Endothelial cell (in vitro differentiated cells): ENCODE data around the gene HOXC10. TPM values are rescaled to one million over a fixed set of nuclear protein-coding genes. Genes with fewer than 3 reads are reported as not detected.

Source experiments
- DNase-seq: peaks from one replicate; pipeline ENCODE4 v3.0.0; 2021; ENCODE audit warnings: low spot score
- H3K27ac Mint-ChIP-seq: one replicate; pipeline ENCODE4 v1.8.0; 2021; ENCODE audit warnings: mixed read lengths, inconsistent platforms; ENCODE audit not compliant: unreplicated experiment
- H3K27me3 Mint-ChIP-seq: one replicate; pipeline ENCODE4 v1.8.0; 2021; ENCODE audit warnings: mild to moderate bottlenecking, moderate library complexity, mixed read lengths, inconsistent platforms; ENCODE audit not compliant: unreplicated experiment
- H3K36me3 Mint-ChIP-seq: one replicate; pipeline ENCODE4 v1.8.0; 2021; ENCODE audit warnings: mild to moderate bottlenecking, low read depth, mixed read lengths, inconsistent platforms; ENCODE audit not compliant: unreplicated experiment
- H3K4me1 Mint-ChIP-seq: one replicate; pipeline ENCODE4 v1.8.0; 2021; ENCODE audit warnings: mild to moderate bottlenecking, mixed read lengths, inconsistent platforms; ENCODE audit not compliant: unreplicated experiment
- H3K4me3 Mint-ChIP-seq: one replicate; pipeline ENCODE4 v1.8.0; 2021; ENCODE audit warnings: mild to moderate bottlenecking, mixed read lengths, inconsistent platforms; ENCODE audit not compliant: unreplicated experiment
- H3K9me3 Mint-ChIP-seq: one replicate; pipeline ENCODE4 v1.8.0; 2021; ENCODE audit warnings: mixed read lengths, inconsistent platforms; ENCODE audit not compliant: unreplicated experiment
- total RNA-seq: library from RNA; stranded (reverse); fragmentation: NEBNext Ultra II Directional; extraction: Animal tissue kit (Norgen Biotek cat#: 25700); gene quantifications from one replicate; pipeline ENCODE4 v1.2.1, GENCODE V29; 2021; ENCODE audit not compliant: unreplicated experiment
- TF ChIP-seq, protein P1 (sequence below): fragments of 200-600 bp; sonication (generic); IDR thresholded peaks from one replicate; pipeline ENCODE4 v1.5.0; 2021; ENCODE audit warnings: antibody characterized with exemption; ENCODE audit not compliant: unreplicated experiment

The HOXC10 gene
- total RNA-seq, 1 donor from 2014 or later: 1.9 TPM

DNA sequence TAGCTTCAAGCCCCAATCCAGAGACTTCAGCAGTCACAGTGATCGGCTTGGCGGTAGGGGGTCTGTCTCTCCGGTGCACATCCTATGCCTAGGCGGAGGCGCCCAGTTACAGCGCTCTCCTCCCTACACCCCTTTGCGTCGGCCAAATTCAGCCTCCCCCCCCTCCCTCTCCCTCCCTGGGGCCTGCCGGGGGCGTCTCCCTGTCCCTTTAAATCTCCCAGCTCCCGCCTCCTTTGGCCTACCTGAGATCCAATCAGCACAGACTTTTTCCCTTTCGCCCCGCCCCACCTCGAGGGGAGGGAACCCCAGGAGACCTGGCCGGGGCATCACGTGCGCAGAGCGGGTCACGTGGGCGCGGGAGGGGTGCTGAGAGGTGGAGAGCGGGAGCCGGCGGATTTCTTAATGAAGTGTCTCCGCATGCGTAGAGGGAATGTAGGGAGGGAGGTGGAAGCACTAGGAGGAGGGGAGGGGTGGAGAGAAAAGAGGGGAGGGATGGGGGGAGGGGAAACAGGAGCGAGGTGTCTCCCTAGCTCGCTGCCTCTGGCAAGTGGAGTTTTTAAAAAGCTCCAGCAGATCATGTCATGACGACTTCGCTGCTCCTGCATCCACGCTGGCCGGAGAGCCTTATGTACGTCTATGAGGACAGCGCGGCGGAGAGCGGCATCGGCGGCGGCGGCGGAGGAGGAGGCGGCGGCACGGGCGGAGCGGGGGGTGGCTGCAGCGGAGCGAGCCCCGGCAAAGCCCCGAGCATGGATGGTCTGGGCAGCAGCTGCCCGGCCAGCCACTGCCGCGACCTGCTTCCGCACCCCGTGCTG, 46.4 kb upstream of the HOXC10 start, which contains the start of gene HOXC13:
TSS of gene HOXC13 (plus strand) at position 506 of the 815 bp plus-strand sequence. CDS start at position 582, 76 bp downstream.
- Mint-ChIP-seq H3K36me3 (peaks cover 8% of the 10 kb centered on the region), H3K27me3 (peaks cover 34% of the 10 kb centered on the region), H3K4me3 (no peak within 1 kb of the TSS), H3K27ac (peak within 1 kb of the TSS; percentile 45), H3K4me1 (peaks cover 18% of the 10 kb centered on the region), H3K9me3 (no peaks in the 10 kb centered on the region)
- peak; percentile 90 for DNase-seq
- TF ChIP-seq, protein P1, sequence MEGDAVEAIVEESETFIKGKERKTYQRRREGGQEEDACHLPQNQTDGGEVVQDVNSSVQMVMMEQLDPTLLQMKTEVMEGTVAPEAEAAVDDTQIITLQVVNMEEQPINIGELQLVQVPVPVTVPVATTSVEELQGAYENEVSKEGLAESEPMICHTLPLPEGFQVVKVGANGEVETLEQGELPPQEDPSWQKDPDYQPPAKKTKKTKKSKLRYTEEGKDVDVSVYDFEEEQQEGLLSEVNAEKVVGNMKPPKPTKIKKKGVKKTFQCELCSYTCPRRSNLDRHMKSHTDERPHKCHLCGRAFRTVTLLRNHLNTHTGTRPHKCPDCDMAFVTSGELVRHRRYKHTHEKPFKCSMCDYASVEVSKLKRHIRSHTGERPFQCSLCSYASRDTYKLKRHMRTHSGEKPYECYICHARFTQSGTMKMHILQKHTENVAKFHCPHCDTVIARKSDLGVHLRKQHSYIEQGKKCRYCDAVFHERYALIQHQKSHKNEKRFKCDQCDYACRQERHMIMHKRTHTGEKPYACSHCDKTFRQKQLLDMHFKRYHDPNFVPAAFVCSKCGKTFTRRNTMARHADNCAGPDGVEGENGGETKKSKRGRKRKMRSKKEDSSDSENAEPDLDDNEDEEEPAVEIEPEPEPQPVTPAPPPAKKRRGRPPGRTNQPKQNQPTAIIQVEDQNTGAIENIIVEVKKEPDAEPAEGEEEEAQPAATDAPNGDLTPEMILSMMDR: no peak

DNA sequence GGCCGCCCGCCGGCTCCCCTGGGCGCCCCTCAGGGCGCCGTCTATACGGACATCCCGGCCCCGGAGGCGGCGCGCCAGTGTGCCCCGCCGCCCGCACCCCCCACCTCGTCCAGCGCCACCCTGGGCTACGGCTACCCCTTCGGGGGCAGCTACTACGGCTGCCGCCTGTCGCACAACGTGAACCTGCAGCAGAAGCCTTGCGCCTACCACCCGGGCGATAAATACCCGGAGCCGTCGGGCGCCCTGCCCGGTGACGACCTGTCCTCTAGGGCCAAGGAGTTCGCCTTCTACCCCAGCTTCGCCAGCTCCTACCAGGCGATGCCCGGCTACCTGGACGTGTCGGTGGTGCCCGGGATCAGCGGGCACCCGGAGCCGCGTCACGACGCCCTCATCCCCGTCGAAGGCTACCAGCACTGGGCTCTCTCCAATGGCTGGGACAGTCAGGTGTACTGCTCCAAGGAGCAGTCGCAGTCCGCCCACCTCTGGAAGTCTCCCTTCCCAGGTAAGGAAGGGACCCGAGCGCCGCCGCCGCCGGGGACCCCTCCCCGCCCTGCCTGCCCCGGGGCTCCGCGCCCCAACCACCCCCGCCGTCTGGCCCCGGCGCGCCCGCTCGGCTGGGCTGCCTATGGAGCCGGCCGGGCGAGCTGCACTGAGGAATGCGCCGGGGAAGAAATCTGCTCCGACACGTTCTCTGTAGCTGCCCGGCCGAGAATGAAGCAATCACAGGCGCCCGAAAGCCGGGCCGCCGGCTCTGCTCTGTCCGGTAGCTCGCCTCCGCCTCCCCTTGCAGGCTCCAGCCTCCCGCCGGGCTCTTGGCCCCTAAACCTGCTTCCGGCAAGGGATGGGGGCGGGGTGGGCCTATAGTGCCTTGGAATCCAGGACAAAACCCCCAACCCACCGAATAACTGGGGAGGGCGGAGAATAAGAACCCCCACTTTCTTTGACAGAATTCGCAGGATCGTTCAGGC, 45.5 kb upstream of the HOXC10 start:
- peaks cover 18% of the 10 kb centered on the region for H3K4me1 Mint-ChIP-seq
- TF ChIP-seq, protein P1: no peak
- peak; percentile 62 for DNase-seq

DNA sequence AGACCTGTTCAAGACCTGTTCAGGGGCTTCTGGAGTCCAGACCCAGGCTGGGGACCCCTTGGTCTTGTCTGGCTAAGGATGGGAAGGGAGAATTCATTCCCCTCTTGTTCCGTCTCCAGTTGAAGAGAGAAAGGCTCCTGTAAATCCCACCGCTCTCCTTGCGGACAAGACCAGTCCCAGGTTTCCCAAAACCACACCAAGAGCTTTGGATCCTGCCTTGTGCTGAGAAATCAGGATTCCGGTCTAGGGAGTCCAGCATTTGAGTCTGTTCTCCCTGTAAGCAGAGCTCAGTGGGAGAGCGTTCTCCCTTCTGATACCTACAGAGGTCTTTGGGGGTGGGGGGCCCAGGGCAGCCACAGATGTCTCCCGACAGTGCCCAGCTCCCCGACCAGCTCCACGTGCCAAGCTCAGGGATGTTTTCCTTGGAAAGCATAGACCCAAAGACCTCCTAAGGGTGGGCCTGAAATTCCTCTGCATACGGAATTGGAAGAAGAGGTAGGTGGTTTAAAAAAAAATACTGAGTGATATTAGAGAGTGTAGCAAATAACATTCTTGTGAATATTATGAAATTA, 44.4 kb upstream of the HOXC10 start:
- DNase-seq: no peak
- Mint-ChIP-seq H3K27ac (no peak overlapping the region), H3K27me3 (peaks cover 23% of the 10 kb centered on the region), H3K4me1 (peaks cover 19% of the 10 kb centered on the region), H3K9me3 (no peaks in the 10 kb centered on the region), H3K4me3 (peak overlapping the region; percentile 29), H3K36me3 (peaks cover 3% of the 10 kb centered on the region)
- TF ChIP-seq, protein P1: no peak

More for the DNA sequence above, 45.5 kb upstream of the HOXC10 start:
- no peak overlapping the region for H3K4me3 Mint-ChIP-seq
- H3K36me3 Mint-ChIP-seq: peaks cover 8% of the 10 kb centered on the region
- H3K9me3 Mint-ChIP-seq: no peaks in the 10 kb centered on the region
- H3K27ac Mint-ChIP-seq: no peak overlapping the region
- H3K27me3 Mint-ChIP-seq: peaks cover 31% of the 10 kb centered on the region

DNA sequence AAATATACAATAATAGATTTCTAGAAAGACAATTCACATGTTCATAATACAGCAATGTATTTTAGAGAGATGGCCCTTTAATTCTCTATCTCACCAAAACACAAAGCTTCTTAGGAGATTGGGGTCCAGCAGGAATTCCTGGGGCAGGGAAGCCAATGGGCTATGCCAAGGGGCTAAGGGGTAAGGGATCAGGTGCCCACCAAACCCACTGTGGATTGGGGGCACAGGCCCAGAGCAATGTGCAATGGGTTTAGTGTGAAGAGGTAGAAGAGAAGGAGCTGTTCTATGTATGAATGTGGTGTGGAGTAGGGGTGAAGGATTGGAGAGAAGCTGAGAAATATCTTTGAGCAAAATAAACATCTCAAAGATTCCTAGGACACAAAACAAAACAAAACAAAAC, 43.8 kb upstream of the HOXC10 start:
- no peaks in the 10 kb centered on the region for H3K9me3 Mint-ChIP-seq
- H3K27me3 Mint-ChIP-seq: peaks cover 25% of the 10 kb centered on the region
- TF ChIP-seq, protein P1: no peak
- peaks cover 3% of the 10 kb centered on the region for H3K36me3 Mint-ChIP-seq
- H3K4me1 Mint-ChIP-seq: peaks cover 13% of the 10 kb centered on the region
- no peak overlapping the region for H3K4me3 Mint-ChIP-seq
- no peak overlapping the region for H3K27ac Mint-ChIP-seq
- no peak for DNase-seq
